HG03135 (cell line): ENCODE results near the gene MYRIP.
"Not testable (repeated sequence)": the region's sequence is repeated elsewhere in the genome, so short reads cannot be mapped to it uniquely, and the experiment has no call there.

Experiments used
- ATAC-seq: cut with Tn5 transposase; IDR thresholded peaks from one replicate; pipeline ENCODE4 v1.9.1; 2021; ENCODE audit warnings: mild to moderate bottlenecking, moderate library complexity; ENCODE audit not compliant: unreplicated experiment

MYRIP gene

GRCh38 chr3:40116478-40117177 lies 307.2 kb downstream of the MYRIP start:
- no peak for ATAC-seq

DNA sequence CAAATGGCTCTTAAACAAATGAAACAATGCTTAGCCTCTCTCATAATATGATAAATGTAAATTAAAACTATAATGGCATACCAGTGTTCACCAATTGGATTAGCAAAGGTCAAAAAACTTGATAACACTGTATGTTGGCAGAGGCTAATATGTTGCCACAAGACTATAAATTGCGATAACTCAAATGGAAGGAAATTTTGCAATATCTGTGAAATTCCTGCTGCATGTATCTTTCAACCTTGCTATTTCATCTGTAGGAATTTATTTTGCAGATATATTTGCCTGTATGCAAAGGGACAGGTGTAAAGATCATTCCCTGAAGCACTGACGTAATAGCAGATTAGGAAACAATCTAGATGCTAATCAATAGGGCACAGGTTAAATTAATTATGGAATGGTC lies 308.7 kb downstream of the MYRIP start:
- ATAC-seq: no peak

DNA sequence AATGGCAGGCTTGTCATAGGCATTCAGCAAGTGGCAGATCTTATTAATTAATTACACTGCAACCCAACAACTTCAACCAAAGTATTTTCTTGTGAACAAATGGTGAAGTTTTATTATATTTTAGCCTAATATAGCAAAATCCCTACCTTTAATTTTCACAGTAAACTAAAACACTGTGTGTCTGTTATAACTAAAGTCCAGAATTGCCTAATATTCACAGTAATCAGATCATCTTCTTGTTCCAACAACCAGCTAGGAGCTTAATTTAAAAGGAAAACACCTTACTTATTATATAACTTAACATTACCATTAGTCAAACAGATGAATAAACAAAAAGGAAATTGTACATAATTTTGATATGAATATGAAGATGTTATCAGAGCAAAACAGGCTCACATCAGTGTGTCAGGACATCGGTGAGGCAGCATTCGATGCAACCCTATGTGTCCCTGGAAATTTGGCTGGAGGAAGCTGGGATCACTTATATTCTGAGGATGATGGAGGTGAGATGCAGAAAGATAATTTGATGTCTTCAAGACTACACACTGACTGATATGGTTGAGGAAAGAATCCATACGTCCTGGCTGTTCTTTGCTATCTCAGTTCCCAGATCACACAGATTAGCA lies 310.8 kb downstream of the MYRIP start:
- no peak for ATAC-seq

DNA sequence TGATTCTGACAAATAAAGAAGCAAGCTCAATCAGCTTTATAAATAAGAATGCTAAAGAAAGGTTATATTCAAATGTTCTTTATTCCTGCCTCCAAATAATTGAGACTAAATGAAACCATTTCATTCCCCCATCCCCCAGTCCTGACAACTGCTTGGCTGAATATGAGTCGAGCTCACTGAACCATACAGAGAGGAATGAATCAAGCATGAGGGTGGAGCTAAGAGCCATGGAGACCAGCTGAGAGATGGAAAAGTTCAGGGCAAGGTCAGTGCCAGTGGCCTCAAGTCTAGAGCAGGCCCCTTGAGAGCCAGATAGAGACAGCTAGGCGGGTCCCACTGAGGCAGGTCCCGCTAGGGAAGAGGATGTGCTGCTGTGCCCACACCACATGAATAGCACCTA lies 311.4 kb downstream of the MYRIP start:
- ATAC-seq: no peak

- ATAC-seq: no peak
Observed at GRCh38 chr3:40124918-40125317, 315.5 kb downstream of the MYRIP start.

GRCh38 chr3:40128166-40128565 lies 318.8 kb downstream of the MYRIP start:
- no peak for ATAC-seq

DNA sequence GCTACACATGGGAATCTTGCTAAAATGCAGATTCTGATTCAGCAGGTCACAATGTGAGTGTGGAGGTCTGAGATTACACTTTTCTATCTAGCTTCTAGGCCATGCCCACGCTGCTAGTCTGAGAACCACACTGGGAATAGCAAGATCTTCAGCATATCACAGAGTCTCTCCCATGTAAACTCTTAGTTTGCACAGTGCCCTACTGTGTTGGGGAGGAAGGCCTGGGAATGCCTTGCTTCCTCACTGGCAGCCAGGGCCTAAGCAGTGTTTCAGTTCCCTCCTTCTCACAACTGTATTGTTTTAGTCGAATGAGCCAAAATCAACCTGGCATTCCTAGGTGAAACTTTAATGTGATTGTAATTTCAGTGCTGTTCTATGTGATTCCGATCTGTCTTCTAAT lies 320.1 kb downstream of the MYRIP start:
- no peak for ATAC-seq

DNA sequence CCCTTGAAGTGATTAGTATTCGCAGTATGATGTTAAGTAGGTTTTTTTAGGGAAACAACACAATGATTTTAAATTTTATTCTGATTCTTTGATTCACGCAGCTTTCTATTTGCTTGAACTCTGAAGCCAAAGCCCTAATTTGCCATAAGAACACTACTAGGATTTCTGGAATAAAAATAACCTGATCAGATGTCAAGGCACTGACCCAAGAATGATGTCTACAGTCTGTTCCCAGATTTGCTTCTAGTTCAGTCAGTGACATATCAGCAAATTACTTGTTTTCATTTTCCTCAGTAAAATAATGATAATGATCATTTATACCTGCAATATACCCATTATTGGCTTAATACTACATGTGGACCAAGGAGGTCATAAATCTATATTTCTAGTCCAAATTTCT lies 320.6 kb downstream of the MYRIP start:
- ATAC-seq: no peak

DNA sequence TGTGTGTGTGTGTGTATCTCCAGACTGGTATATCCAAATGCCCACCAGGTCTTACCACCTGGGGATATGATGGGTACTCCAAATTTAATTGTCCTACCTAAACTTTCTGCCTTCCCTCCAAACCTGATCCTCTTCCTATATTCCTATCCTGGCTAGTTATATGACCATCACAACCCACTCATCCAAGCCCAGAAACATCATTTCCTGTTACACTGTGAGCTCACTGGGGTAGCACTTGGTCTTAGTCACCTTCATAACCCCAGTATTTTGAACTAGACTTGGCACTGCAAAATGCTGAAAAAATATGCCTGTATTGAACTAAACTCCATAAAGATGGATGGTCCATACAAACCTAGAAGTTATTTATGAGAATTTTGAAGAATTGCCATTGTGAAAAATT lies 321.3 kb downstream of the MYRIP start:
- no peak for ATAC-seq

DNA sequence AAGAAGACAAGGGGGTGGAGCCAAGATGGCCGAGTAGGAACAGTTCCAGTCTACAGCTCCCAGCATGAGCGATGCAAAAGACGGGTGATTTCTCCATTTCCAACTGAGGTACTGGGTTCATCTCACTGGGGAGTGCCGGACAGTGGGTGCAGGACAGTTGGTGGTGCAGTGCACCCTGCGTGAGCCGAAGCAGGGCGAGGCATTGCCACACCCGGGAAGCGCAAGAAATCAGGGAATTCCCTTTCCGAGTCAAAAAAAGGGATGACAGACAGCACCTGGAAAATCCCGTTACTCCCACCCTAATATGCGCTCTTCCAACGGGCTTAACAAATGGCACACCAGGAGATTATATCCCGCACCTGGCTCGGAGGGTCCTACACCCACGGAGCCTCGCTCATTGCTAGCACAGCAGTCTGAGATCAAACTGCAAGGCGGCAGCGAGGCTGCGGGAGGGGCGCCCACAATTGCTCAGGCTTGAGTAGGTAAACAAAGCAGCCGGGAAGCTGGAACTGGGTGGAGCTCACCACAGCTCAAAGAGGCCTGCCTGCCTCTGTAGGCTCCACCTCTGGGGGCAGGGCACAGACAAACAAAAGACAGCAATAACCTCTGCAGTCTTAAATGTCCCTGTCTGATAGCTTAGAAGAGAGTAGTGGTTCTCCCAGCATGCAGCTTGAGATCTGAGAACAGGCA lies 324.6 kb downstream of the MYRIP start:
- ATAC-seq: not testable (repeated sequence)

GRCh38 chr3:40137591-40138295 lies 328.3 kb downstream of the MYRIP start:
- no peak for ATAC-seq

GRCh38 chr3:40143283-40144090 lies 334.1 kb downstream of the MYRIP start:
- no peak for ATAC-seq

DNA sequence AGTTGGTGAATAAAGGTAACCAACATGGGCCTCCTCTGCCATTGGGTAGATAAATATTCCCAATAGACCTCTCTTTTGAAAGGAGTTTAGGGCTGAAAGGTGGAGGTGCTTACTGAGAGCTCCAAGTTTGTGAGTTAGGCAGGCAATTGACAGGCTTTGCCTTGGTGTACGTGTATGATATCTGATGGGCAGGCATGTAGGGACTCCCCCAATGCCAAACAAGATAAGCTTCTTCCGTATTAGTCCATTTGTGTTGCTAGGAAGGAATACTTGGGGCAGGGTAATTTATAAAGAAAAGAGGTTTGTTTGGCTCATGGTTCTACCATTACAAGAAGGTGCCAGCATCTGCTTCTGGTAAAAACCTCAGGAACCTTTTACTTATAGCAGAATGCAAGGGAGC lies 339.4 kb downstream of the MYRIP start:
- no peak for ATAC-seq

- no peak for ATAC-seq
Observed at GRCh38 chr3:40152482-40153133, 343.2 kb downstream of the MYRIP start.

GRCh38 chr3:40160933-40161332 lies 351.5 kb downstream of the MYRIP start:
- no peak for ATAC-seq

GRCh38 chr3:40162616-40163015 lies 353.2 kb downstream of the MYRIP start:
- no peak for ATAC-seq

- no peak for ATAC-seq
Observed at GRCh38 chr3:40166997-40167396, 357.6 kb downstream of the MYRIP start.

GRCh38 chr3:40167958-40168357 lies 358.5 kb downstream of the MYRIP start:
- no peak for ATAC-seq

DNA sequence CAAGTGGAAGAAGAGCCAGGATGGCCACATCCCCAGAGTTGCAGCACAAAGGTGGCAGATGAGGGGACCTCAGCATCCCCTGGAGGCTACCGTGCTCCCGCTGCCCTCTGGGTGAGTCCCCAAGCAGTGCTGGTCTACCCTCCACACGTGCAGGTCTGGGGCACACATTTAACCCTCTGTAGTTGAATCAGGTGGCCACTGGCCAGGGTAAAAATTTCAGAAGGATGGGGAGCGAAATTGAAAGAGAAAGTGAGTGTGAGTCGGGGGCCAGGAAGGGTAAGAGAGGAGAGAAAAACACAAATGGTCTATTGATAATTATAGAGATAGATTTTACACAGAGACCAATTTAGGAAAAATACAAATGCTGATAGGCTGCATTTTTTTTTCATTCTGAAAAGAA lies 360.6 kb downstream of the MYRIP start:
- ATAC-seq: peak; percentile 43

- ATAC-seq: peak; percentile 98
Observed at GRCh38 chr3:40170395-40170794, 361.0 kb downstream of the MYRIP start.
